NCI-H187 treated with DMSO at 0.1 percent for 48 hours (cell line): ENCODE data around the gene MCHR2.
A peak's percentile ranks its signal among the peaks of the same experiment; 100 is the strongest.
"Not testable (repeated sequence)": the region's sequence is repeated elsewhere in the genome, so short reads cannot be mapped to it uniquely, and the experiment has no call there.

ENCODE experiments used
- DNase-seq: peaks from one replicate; lab custom pipeline; 2025; lab: John Stamatoyannopoulos, UW

MCHR2 gene, protein sequence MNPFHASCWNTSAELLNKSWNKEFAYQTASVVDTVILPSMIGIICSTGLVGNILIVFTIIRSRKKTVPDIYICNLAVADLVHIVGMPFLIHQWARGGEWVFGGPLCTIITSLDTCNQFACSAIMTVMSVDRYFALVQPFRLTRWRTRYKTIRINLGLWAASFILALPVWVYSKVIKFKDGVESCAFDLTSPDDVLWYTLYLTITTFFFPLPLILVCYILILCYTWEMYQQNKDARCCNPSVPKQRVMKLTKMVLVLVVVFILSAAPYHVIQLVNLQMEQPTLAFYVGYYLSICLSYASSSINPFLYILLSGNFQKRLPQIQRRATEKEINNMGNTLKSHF

GRCh38 chr6:99993533-99994251 is at the start of gene MCHR2:
Gene MCHR2 (minus strand): TSS chr6:99994223. CDS start chr6:99956147, 38,076 bp downstream.
- no peak for DNase-seq

DNA sequence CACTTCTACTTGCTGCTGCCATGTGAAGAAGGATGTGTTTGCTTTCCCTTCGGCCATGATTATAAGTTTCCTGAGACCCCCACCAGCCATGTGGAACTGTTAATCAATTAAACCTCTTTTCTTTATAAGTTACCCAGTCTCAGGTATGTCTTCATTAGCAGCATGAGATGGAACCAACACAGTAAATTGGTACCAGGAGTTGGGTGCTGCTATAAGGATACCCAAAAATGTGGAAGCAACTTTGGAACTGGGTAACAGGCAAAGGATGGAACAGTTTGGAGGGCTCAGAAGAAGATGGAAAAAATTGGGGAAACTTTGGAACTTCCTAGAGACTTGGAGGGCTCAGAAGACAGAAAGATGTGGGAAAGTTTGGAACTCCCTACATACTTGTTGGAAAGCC is 44.5 kb upstream of the MCHR2 start:
- not testable (repeated sequence) for DNase-seq

- no peak for DNase-seq
Measured at GRCh38 chr6:100035873-100036653, 42.0 kb upstream of the MCHR2 start.

GRCh38 chr6:100023798-100024197 is 29.8 kb upstream of the MCHR2 start:
- no peak for DNase-seq

GRCh38 chr6:100022847-100023246 is 28.8 kb upstream of the MCHR2 start:
- no peak for DNase-seq

DNA sequence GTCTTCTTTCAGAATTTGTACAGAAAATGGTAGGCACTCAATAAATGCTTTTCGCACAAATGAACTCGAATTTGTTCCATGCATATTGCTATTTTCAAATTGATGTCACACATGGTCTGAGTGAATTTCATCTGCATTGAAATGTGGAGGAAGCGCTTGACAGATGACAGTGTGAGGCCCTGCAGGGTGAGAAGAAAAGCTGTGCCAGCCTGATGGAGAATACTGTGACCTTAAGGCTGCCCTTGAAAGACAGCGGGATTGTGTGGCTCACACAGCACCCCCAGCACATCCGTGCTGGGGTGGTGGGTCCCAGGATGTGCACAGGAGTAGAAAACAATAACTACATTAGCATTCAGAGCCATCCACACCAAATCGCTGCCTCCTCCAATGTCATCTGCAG is 14.8 kb upstream of the MCHR2 start:
- no peak for DNase-seq

- peak; percentile 22 for DNase-seq
Measured at GRCh38 chr6:100001915-100002388, 7.9 kb upstream of the MCHR2 start.

GRCh38 chr6:99997141-99997540 is 3.1 kb upstream of the MCHR2 start:
- DNase-seq, result no peak

- no peak for DNase-seq
Measured at GRCh38 chr6:99995916-99996315, 1.9 kb upstream of the MCHR2 start.

DNA sequence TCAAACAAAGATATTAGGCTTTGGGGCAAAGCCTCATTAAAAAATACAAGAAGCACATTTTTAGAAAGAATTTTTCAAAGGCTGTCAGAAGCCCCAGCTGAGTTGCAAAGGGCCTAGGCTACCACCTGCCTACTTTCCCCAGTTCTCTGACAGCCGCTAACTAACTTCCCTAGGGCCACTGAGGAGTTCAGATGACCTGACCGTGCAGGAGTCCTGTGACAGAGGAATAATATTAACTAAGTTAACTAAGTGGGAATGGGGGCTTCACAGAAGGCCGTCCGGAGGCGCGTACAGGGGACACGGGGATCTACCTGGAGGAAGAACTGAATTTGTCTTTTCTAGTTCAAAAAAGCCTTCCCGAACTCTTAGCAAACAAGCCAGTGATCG is 884 bp downstream of the MCHR2 start:
- no peak for DNase-seq

DNA sequence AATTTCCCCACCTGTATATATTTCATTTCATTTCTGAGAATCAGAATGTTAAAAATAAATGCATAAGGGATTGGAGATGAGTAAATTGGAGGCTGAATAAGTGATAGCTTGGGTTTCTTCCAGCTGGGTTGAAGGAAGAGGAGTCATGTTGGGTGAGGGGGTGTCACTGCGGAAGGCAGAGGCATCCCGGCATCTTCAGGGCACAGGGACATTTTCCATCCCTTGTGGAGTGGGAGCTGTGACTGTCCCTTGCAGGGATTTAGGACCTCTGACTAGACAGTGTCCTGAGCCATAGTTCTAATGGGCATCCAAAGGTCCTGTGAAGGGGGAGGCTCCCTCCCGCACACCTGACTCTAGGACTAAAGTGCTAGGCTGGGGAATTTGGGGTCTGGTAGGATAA is 2.1 kb downstream of the MCHR2 start:
- DNase-seq, result no peak

DNA sequence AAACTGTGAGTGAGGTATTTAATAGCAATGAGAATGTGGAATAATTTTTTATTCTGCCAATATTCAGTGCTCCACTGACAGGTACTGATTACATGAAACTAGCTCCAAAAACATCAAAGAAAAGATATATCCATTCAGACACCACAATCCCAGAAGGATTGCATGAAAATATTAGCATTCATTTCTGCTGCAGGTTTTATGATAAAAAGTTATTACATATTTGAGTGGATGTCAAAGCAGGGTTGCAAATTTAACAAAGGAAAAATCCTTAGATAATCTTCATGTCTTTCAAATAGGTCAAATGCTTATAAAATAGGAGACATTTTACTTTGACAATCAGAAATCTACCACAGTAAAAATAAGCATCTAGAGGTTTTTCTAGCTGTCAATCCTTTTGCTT is 13.3 kb downstream of the MCHR2 start:
- no peak for DNase-seq

GRCh38 chr6:99979953-99980352 is 14.1 kb downstream of the MCHR2 start:
- DNase-seq, result no peak

GRCh38 chr6:99967052-99967451 is 27.0 kb downstream of the MCHR2 start:
- DNase-seq, result no peak

GRCh38 chr6:99960027-99960426 is 34.0 kb downstream of the MCHR2 start:
- DNase-seq, result no peak

GRCh38 chr6:99951016-99951805 is 42.8 kb downstream of the MCHR2 start:
- DNase-seq, result no peak

DNA sequence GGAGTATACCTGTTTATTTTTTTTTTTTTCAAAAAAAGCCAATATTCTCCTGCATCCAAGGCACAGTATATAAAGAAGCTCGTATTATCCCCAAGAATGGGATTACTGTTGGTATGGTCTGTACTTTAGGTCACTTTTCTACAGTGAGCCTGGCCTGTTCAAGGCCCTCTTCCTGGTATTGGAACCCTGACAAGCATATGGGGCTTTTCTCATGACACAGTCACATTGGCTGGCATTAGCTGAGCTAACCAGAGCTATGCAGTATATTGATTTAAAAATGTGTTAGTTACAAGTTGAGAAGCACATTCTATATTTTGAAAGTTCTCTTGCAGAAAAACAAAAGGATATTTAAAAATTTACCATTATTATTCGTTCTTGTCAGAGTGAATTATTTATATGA is 48.0 kb downstream of the MCHR2 start:
- DNase-seq, result no peak

- DNase-seq, result no peak
Measured at GRCh38 chr6:99943846-99944245, 50.2 kb downstream of the MCHR2 start.

DNA sequence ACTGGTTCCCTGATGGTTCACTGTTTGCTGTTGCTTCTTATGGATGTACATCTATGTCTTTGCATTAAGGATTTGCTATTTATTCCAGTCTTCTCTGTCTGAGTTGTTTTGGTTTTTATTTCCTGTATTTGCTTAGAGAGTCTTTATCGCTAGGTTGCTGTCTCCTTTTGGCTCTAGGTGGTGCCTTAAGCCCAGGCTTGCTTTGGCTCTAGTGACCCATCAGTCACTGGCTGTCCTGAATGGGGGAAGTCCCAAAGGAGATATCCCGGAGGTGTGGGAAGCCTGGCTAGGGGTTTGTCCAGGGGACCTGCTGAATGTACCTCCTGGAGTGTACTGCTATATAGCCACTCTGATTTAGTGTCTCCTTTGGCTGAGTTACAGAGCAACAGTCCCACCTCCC is 53.4 kb downstream of the MCHR2 start:
- DNase-seq, result no peak

DNA sequence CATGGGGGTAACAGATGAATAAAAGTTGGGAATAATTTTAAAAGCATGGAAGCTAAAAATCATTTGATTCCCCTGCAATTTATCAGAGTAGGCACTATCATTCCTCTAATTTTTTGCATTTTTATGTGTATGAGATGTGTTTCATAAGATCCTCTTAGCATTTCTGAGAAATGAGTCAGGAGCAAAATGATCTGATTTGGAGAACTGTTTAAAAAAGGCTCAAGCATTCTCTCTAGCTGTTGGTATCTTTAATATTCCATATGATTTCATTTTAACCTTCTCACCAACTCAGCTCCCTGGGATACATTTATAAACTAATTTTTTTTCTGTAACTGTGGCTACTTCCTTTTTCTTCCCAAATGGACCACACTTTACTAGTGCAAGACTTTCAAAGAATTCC is 60.9 kb downstream of the MCHR2 start:
- no peak for DNase-seq

DNA sequence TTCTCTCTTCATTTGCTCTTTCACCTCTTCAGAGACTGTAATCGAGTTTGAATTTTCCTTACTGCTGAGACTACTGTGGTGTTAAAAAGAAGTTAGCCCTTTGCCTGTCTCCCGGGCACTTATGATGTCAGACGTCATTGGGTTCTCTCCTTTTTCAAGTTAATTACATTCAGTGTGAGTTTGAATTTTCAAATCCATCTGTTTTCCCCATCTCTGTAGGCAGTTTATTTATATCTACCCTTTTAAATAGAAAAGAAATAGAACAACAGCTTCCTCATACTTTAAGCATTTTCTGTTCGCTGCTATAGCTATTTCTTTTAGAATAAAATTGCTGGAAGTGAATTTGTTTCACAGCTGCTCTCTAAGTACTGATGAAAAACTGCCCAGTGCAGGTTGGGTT is 81.4 kb downstream of the MCHR2 start:
- DNase-seq, result no peak
